GM12872 (cell line): ENCODE data around the gene BBS1.

Experiments used
- TF ChIP-seq, protein P1 (sequence below): IDR thresholded peaks from 3 replicates; pipeline ENCODE4 v1.5.1; 2011; ENCODE audit warnings: low read depth, mild to moderate bottlenecking, low read length, moderate library complexity; ENCODE audit not compliant: insufficient read depth

BBS1 gene

DNA sequence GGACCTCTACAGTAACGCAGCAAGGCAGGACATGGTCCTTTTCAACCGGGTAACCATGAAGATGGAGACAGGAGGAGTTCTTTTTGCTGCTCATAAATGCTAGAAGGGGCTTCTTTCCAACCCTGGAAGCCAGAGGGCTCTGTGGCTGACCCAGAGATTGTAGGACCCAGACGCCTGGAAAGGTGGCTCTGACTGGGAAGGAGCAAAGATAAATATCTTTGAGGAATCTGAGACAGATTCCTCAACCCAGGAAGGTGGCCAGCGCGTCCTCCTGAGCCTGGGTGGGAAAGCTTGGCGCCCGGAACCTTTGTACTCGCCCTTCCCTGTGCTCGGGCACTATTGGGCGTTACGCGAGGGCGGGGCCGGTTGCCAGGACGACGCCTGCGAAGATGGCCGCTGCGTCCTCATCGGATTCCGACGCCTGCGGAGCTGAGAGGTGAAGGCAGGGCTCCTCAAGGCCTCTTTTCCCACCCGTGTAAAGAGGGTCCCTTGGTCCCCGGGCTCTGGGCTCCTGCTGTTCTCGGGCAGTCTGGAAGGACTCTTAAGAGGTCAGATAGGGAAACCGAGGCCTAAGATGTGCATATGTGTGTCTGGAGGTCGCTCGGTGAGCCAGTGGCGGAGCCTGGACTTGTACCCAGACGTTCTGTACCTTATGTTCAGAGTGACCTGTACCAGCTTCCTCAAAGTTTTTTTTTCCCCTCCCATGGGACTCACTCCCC lies at the start of gene BBS1:
Gene BBS1, plus strand, starts transcription at position 365 of the 719 bp plus-strand sequence. Its CDS starts 25 bp downstream, at position 390.
- TF ChIP-seq, protein P1, sequence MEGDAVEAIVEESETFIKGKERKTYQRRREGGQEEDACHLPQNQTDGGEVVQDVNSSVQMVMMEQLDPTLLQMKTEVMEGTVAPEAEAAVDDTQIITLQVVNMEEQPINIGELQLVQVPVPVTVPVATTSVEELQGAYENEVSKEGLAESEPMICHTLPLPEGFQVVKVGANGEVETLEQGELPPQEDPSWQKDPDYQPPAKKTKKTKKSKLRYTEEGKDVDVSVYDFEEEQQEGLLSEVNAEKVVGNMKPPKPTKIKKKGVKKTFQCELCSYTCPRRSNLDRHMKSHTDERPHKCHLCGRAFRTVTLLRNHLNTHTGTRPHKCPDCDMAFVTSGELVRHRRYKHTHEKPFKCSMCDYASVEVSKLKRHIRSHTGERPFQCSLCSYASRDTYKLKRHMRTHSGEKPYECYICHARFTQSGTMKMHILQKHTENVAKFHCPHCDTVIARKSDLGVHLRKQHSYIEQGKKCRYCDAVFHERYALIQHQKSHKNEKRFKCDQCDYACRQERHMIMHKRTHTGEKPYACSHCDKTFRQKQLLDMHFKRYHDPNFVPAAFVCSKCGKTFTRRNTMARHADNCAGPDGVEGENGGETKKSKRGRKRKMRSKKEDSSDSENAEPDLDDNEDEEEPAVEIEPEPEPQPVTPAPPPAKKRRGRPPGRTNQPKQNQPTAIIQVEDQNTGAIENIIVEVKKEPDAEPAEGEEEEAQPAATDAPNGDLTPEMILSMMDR = no peak

- TF ChIP-seq, protein P1 = no peak
These were observed 48.4 kb upstream of the BBS1 start for GRCh38 chr11:66462010-66462409.

GRCh38 chr11:66462911-66463310 lies 47.5 kb upstream of the BBS1 start:
- TF ChIP-seq, protein P1 = no peak

GRCh38 chr11:66464916-66465315 lies 45.5 kb upstream of the BBS1 start:
- TF ChIP-seq, protein P1 = no peak

GRCh38 chr11:66465373-66466224 lies 44.8 kb upstream of the BBS1 start:
- TF ChIP-seq, protein P1 = no peak

DNA sequence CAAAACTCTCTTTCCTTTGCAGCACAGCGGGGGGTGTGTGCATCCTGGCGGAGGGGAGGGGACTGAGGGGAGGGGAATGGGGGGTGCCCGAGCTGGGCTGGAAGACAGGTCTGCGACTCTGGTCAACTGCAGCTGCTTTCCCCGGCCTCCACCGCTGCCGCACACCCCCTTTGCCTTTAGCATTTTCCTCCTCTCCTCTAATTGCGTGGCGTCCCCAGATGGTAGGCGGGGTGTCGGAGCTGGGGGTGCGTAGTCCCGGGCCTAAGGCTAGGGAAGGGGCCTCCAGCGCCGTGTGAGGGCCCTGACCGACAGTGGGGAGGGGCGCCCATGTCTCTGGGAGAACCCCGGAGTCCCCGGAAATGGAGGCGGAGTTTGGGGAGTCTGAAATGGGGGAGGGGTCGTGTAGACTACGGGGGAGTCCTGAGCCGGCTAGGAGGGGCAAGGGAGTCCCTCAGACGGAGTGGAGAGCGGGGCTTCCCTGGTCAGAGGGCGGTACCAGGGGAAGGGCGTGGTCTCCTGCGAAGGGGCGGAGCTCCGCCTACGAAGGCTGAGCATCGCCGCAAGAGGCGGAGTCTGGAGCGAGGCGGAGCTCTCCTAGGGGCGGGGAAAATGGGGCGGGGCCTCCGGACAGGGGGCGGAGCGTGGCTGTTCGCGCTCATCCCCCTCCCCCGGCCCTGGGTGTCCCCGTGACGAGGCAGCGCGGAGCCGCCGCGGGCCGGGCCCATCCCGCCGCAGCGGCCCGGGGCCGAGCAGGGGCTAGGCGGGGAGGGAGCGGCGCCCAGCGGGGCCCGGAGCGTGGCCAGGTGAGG lies 44.0 kb upstream of the BBS1 start, which contains the start of gene PELI3:
Gene PELI3, plus strand, starts transcription at position 681 of the 809 bp plus-strand sequence. CDS start 1,224 bp downstream, outside the sequence.
- TF ChIP-seq, protein P1 = no peak
